ENCODE measurements around the gene TMEM273.

DNA sequence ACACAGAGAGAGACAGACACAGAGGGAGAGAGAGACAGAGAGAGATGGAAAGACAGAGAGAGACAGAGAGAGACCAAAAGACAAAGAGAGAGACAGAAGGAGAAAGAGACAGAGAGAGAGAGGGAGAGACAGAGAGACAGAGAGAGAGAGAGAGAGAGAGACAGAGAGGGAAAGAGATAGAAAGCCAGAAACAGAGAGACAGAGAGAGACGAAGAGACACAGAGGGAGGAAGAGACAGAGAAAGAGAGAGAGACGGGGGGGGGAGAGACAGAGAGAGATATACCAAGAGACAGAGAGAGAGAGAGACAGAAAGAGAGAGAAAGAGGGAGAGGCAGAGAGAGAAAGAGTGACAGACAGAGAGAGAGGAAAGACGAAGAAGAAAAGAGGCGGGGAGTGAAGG lies 83.1 kb downstream of the TMEM273 start:
- TF ChIP-seq GATA2 (IDR thresholded peaks at IDR 0.05; ENCODE audit: low read depth, low read length) (no peak), GATA3 (IDR thresholded peaks at IDR 0.05; ENCODE audit: low read depth, low read length) (no peak)

All from SH-SY5Y (cell line).